Endothelial cell (in vitro differentiated cells): ENCODE data around the gene SFTPA2. TPM values are rescaled to one million over a fixed set of nuclear protein-coding genes. Genes with fewer than 3 reads are reported as not detected.
"Not testable (repeated sequence)": the region's sequence is repeated elsewhere in the genome, so short reads cannot be mapped to it uniquely, and the experiment has no call there.

ENCODE experiments used
- DNase-seq: peaks from one replicate; pipeline ENCODE4 v3.0.0; 2021; ENCODE audit warnings: low spot score
- H3K27ac Mint-ChIP-seq: one replicate; pipeline ENCODE4 v1.8.0; 2021; ENCODE audit warnings: mixed read lengths, inconsistent platforms; ENCODE audit not compliant: unreplicated experiment
- H3K27me3 Mint-ChIP-seq: one replicate; pipeline ENCODE4 v1.8.0; 2021; ENCODE audit warnings: mild to moderate bottlenecking, moderate library complexity, mixed read lengths, inconsistent platforms; ENCODE audit not compliant: unreplicated experiment
- H3K36me3 Mint-ChIP-seq: one replicate; pipeline ENCODE4 v1.8.0; 2021; ENCODE audit warnings: mild to moderate bottlenecking, low read depth, mixed read lengths, inconsistent platforms; ENCODE audit not compliant: unreplicated experiment
- H3K4me1 Mint-ChIP-seq: one replicate; pipeline ENCODE4 v1.8.0; 2021; ENCODE audit warnings: mild to moderate bottlenecking, mixed read lengths, inconsistent platforms; ENCODE audit not compliant: unreplicated experiment
- H3K4me3 Mint-ChIP-seq: one replicate; pipeline ENCODE4 v1.8.0; 2021; ENCODE audit warnings: mild to moderate bottlenecking, mixed read lengths, inconsistent platforms; ENCODE audit not compliant: unreplicated experiment
- H3K9me3 Mint-ChIP-seq: one replicate; pipeline ENCODE4 v1.8.0; 2021; ENCODE audit warnings: mixed read lengths, inconsistent platforms; ENCODE audit not compliant: unreplicated experiment
- total RNA-seq: library from RNA; stranded (reverse); fragmentation: NEBNext Ultra II Directional; extraction: Animal tissue kit (Norgen Biotek cat#: 25700); gene quantifications from one replicate; pipeline ENCODE4 v1.2.1, GENCODE V29; 2021; ENCODE audit not compliant: unreplicated experiment
- TF ChIP-seq, protein P1 (sequence below): fragments of 200-600 bp; sonication (generic); IDR thresholded peaks from one replicate; pipeline ENCODE4 v1.5.0; 2021; ENCODE audit warnings: antibody characterized with exemption; ENCODE audit not compliant: unreplicated experiment

SFTPA2 gene
- total RNA-seq, 1 donor from 2014 or later, result not detected

DNA sequence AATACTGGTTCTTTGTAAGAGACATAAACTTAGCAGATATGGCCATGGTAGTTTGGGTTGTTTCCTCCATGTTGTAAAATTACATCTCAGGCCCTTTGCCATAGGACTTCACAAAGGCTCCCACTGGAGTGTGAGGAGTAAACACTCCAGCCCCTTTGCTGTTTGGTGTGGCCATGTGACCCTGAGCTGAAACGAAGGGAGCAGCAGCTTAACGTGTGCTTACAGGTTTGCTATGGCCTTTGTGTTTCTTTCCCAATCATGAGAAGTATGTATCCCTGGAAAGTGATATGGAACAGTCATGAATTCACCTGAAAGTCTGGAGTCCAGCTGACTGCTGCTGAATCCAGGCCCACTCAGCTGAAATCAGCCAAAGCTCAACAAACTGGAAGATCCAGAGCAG, 26.7 kb upstream of the SFTPA2 start:
- Mint-ChIP-seq H3K36me3 (no peaks in the 10 kb centered on the region), H3K9me3 (no peaks in the 10 kb centered on the region)

DNA sequence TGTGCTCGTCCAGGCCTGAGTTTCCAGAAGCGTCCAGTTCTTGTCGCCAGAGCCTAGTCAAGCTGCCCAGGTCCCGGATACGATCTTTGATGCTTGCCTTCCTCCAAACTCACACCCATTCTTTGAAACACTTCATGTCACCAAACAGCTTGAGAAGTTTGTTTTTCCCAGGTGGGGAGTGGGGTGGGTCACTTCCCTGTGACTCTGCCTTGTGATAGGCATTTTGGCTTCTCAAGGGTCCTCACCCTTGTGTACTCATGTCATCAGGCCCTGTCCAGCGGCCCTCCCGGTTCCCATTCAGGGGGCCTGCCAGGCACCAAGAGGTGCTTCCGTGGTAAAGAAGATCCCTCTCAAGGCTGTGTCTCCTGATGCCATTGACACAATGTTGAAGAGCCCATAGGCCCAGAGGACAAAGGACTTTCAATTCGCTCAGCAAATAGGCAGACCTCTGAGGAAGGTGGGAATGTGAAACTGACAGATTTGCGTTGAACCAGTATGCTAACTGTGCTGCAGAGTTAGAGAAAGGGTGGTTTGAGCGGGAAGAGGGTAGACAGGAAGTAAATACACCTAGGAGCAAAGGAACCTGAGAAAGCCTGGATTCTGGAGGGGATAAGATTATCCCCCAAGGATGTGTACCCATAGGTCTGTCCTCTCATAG, 25.8 kb upstream of the SFTPA2 start:
- H3K27me3 Mint-ChIP-seq, result peaks cover 6% of the 10 kb centered on the region
- H3K4me1 Mint-ChIP-seq, result no peaks in the 10 kb centered on the region

More for the DNA sequence above, 26.7 kb upstream of the SFTPA2 start:
- peaks cover 6% of the 10 kb centered on the region for H3K27me3 Mint-ChIP-seq
- TF ChIP-seq, protein P1, sequence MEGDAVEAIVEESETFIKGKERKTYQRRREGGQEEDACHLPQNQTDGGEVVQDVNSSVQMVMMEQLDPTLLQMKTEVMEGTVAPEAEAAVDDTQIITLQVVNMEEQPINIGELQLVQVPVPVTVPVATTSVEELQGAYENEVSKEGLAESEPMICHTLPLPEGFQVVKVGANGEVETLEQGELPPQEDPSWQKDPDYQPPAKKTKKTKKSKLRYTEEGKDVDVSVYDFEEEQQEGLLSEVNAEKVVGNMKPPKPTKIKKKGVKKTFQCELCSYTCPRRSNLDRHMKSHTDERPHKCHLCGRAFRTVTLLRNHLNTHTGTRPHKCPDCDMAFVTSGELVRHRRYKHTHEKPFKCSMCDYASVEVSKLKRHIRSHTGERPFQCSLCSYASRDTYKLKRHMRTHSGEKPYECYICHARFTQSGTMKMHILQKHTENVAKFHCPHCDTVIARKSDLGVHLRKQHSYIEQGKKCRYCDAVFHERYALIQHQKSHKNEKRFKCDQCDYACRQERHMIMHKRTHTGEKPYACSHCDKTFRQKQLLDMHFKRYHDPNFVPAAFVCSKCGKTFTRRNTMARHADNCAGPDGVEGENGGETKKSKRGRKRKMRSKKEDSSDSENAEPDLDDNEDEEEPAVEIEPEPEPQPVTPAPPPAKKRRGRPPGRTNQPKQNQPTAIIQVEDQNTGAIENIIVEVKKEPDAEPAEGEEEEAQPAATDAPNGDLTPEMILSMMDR, result no peak
- no peak overlapping the region for H3K4me3 Mint-ChIP-seq
- DNase-seq, result no peak
- no peaks in the 10 kb centered on the region for H3K4me1 Mint-ChIP-seq
- no peak overlapping the region for H3K27ac Mint-ChIP-seq

DNA sequence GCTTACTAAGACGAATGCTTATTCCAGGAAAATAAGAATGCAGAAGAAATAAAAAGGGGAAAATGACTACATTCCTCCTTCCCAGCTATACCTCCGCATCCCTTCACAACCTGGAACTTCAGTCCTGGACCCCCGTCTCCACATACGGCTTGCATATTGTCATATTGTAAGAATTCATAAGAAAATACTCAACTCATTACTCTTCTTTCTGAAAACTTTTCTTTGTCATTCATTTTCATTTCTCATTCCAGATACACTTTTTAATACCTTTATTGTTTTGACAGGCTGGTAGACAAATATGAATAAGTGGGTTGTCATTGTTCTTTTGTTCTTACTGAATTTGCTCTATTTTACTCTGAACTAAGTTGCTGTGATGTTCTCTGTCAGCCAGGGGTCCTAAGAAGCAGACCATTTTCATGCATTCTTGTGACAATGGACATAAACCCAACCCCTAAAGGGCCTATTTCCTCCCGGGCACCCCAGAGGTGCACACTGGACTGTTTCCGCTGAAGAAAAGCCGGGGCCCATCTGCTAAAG, 23.3 kb upstream of the SFTPA2 start:
- Mint-ChIP-seq H3K27me3 (peaks cover 6% of the 10 kb centered on the region), H3K9me3 (no peaks in the 10 kb centered on the region), H3K27ac (no peak overlapping the region), H3K36me3 (no peaks in the 10 kb centered on the region), H3K4me1 (no peaks in the 10 kb centered on the region), H3K4me3 (no peak overlapping the region)
- DNase-seq, result no peak
- TF ChIP-seq, protein P1, result no peak

More for the DNA sequence above, 25.8 kb upstream of the SFTPA2 start:
- H3K9me3 Mint-ChIP-seq, result no peaks in the 10 kb centered on the region
- TF ChIP-seq, protein P1, result no peak
- no peak overlapping the region for H3K27ac Mint-ChIP-seq
- H3K4me3 Mint-ChIP-seq, result no peak overlapping the region
- no peaks in the 10 kb centered on the region for H3K36me3 Mint-ChIP-seq
- DNase-seq, result no peak

DNA sequence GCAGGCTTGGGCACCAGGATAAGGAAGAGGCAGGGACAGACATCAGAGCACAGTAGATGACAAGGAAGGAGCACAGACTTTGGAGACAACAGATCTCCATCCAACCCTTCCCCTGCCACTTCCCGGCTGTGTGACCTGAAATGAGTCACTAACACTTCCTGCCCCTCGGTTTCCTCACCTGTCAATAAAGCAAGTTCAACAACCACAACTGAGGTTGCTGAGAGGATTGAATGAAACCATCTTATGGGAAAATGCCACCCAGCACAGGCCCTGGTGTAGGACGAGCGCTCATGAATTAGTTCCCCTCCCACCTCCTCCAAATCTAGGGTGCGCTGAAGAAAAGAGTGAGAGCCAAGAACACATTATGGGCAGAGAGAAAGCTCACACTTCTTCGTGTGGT, 22.7 kb upstream of the SFTPA2 start:
- H3K27ac Mint-ChIP-seq, H3K4me3 Mint-ChIP-seq, H3K36me3 Mint-ChIP-seq: not testable (repeated sequence)

DNA sequence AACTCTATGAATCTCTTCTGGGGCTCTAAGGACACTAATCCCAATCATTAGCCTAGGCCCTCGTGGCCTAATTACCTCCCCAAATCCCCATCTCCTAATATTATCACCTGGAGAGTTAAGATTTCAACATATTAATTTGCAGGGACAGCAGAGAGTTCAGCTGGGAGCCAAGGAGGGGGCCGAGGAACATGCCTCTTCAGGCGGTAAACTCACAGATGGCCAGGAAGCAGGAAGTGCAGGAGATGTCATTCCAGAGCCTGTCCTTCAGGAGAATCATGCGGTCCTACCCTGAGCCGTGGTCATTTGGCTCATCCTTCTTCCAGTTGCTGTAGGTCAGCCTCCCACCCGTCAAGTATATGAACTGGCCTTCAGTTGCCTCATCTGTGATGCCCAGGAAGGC, 21.9 kb upstream of the SFTPA2 start:
- Mint-ChIP-seq H3K27me3 (peaks cover 6% of the 10 kb centered on the region), H3K9me3 (no peaks in the 10 kb centered on the region), H3K36me3 (no peaks in the 10 kb centered on the region), H3K27ac (no peak overlapping the region), H3K4me1 (no peaks in the 10 kb centered on the region), H3K4me3 (no peak overlapping the region)
- TF ChIP-seq, protein P1, result no peak
- no peak for DNase-seq

More for the DNA sequence above, 22.7 kb upstream of the SFTPA2 start:
- not testable (repeated sequence) for H3K4me1 Mint-ChIP-seq, H3K9me3 Mint-ChIP-seq, DNase-seq, H3K27me3 Mint-ChIP-seq
